Gastroesophageal sphincter (tissue), 3 donors: Measurements from ENCODE around the gene ACTR8.

ENCODE experiments used
- POLR2A ChIP-seq, 2 donors: fragments of 450-650 bp; IDR thresholded peaks; one replicate each; pipeline ENCODE4 v1.6.1; 2017; ENCODE audit warnings: antibody characterized with exemption in 2 of 2, mild to moderate bottlenecking in 2 of 2, moderate library complexity in 1 of 2
- POLR2AphosphoS5 ChIP-seq: sonication (generic); formaldehyde crosslinking; IDR thresholded peaks from one replicate; pipeline ENCODE4 v1.6.1; 2017; ENCODE audit warnings: antibody characterized with exemption
- TF ChIP-seq, protein P1 (sequence below), 4 experiments: fragments of 200-600 bp in 2 of 4; fragments of 450-650 bp in 2 of 4; sonication (generic) in 1 of 4; IDR thresholded peaks; one replicate each; pipeline ENCODE4 v1.5.1; 2017 to 2019; ENCODE audit warnings: antibody characterized with exemption in 4 of 4, mild to moderate bottlenecking in 2 of 4, moderate library complexity in 2 of 4

DNA sequence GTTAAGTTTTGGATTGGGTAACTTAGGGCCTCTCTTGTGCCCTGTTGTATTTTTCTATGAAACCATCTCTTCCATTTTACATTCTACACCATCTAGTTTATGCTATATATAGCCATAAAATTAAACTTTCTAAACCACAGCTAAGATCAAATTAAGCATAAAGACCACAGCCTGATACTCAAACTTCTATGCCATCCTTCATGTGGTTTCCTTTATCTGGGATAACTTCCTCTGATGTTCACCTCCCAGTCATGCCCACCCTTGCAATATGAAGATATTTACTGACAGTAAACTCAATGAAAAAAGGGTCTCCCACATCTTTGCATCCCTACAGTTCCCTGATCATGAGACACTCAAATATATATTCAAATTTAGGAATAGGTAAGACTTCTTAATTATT lies 5.5 kb upstream of the ACTR8 start:
- TF ChIP-seq, protein P1, sequence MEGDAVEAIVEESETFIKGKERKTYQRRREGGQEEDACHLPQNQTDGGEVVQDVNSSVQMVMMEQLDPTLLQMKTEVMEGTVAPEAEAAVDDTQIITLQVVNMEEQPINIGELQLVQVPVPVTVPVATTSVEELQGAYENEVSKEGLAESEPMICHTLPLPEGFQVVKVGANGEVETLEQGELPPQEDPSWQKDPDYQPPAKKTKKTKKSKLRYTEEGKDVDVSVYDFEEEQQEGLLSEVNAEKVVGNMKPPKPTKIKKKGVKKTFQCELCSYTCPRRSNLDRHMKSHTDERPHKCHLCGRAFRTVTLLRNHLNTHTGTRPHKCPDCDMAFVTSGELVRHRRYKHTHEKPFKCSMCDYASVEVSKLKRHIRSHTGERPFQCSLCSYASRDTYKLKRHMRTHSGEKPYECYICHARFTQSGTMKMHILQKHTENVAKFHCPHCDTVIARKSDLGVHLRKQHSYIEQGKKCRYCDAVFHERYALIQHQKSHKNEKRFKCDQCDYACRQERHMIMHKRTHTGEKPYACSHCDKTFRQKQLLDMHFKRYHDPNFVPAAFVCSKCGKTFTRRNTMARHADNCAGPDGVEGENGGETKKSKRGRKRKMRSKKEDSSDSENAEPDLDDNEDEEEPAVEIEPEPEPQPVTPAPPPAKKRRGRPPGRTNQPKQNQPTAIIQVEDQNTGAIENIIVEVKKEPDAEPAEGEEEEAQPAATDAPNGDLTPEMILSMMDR (IDR thresholded peaks at IDR 0.05): no peak
- TF ChIP-seq POLR2AphosphoS5: no peak
- TF ChIP-seq POLR2A (IDR thresholded peaks at IDR 0.05): no peak
